GM12878 (cell line): Measurements from ENCODE around the gene ASS1. TPM values are rescaled to one million over a fixed set of nuclear protein-coding genes. Genes with fewer than 3 reads are reported as not detected.

ENCODE experiments used
- ATAC-seq: fragments of 200-7000 bp; cut with Tn5 transposase; 3 replicates; pipeline ENCODE4 v1.9.1; 2020; ENCODE audit warnings: mild to moderate bottlenecking, moderate library complexity
- BruUV-seq: library from RNA; stranded (reverse); fragments of 400-500 nt; replicated peaks from 2 replicates; lab custom pipeline; 2021; lab: Mats Ljungman, UMichigan
- CTCF ChIA-PET: fragments of 300-600 bp; sonication (Branson Sonifier 250); formaldehyde crosslinking; extraction: SDS; loops from one replicate; lab custom pipeline; 2021; ENCODE audit warnings: inconsistent platforms; lab: Yijun Ruan, JAX
- POLR2A ChIA-PET: fragments of 350-600 bp; formaldehyde crosslinking; extraction: SDS; loops from one replicate; lab custom pipeline; 2021; ENCODE audit warnings: inconsistent platforms; lab: Charles Lee
- RAD21 ChIA-PET: fragments of 300-600 bp; sonication (Branson Sonifier 250); formaldehyde crosslinking; loops from one replicate; lab custom pipeline; 2023; ENCODE audit warnings: antibody characterized with exemption; ENCODE audit not compliant: unreplicated experiment; lab: Charles Lee
- SMC1A ChIA-PET: fragments of 300-600 bp; sonication (Branson Sonifier 250); formaldehyde crosslinking; loops from one replicate; lab custom pipeline; 2023; ENCODE audit not compliant: unreplicated experiment, uncharacterized antibody; lab: Charles Lee
- DNase-seq: peaks from one replicate; pipeline ENCODE4 v3.0.0-alpha.2; 2011; ENCODE audit warnings: low read depth, low spot score
- FAIRE-seq: peaks from 3 replicates; lab custom pipeline; 2011; peaks lifted over from hg19 to GRCh38; lab: Jason Lieb, UNC
- H2AFZ ChIP-seq: 2 replicates; pipeline ENCODE4 v1.6.0; 2011; ENCODE audit warnings: low read depth, low read length, control low read depth; ENCODE audit not compliant: control insufficient read depth
- H3K27ac ChIP-seq: 2 replicates; pipeline ENCODE4 v1.5.1; 2011; ENCODE audit warnings: control low read depth; ENCODE audit not compliant: control insufficient read depth, insufficient read depth
- H3K27me3 ChIP-seq, 2 experiments: replicated peaks in 1 of 2; 2 replicates each; pipeline versions ENCODE4 v1.6.0 to v1.6.1; 2011; ENCODE audit warnings: low read length in 1 of 2; ENCODE audit not compliant: control insufficient read depth in 2 of 2, insufficient read depth in 2 of 2
- H3K36me3 ChIP-seq, 2 experiments: 2 replicates each; pipeline ENCODE4 v1.5.1; 2011; ENCODE audit warnings: low read length in 1 of 2; ENCODE audit not compliant: control insufficient read depth in 2 of 2, insufficient read depth in 2 of 2
- H3K4me1 ChIP-seq: 2 replicates; pipeline ENCODE4 v1.6.1; 2011; ENCODE audit warnings: mild to moderate bottlenecking, low read length, moderate library complexity, mixed read lengths; ENCODE audit not compliant: control insufficient read depth, insufficient read depth
- H3K4me2 ChIP-seq: 2 replicates; pipeline ENCODE4 v1.6.0; 2011; ENCODE audit warnings: control low read depth; ENCODE audit not compliant: control insufficient read depth, insufficient read depth
- H3K4me3 ChIP-seq: fragments of 200-600 bp; sonication (generic); 2 replicates; pipeline ENCODE4 v1.5.1; 2016
- H3K79me2 ChIP-seq: 2 replicates; pipeline ENCODE4 v1.6.0; 2011; ENCODE audit warnings: low read length; ENCODE audit not compliant: control insufficient read depth, insufficient read depth
- H3K9ac ChIP-seq: 2 replicates; pipeline ENCODE4 v1.8.0; 2011; ENCODE audit warnings: low read length, control low read depth, mixed read lengths; ENCODE audit not compliant: control insufficient read depth, insufficient read depth
- H3K9me3 ChIP-seq: replicated peaks from 3 replicates; pipeline ENCODE4 v1.5.1; 2011; ENCODE audit warnings: mild to moderate bottlenecking, low read length; ENCODE audit not compliant: control insufficient read depth, insufficient read depth
- H4K20me1 ChIP-seq: 2 replicates; pipeline ENCODE4 v1.6.0; 2011; ENCODE audit not compliant: control insufficient read depth, insufficient read depth
- BMI1 ChIP-seq: fragments of 450-650 bp; IDR thresholded peaks from 2 replicates; pipeline ENCODE4 v1.6.1; 2016; ENCODE audit warnings: mild to moderate bottlenecking, moderate library complexity, borderline replicate concordance
- E2F4 ChIP-seq: IDR thresholded peaks from 2 replicates; pipeline ENCODE4 v1.6.1; 2012; ENCODE audit warnings: low read depth, low read length, improper control_type of control experiment
- ESRRA ChIP-seq: IDR thresholded peaks from 2 replicates; pipeline ENCODE4 v1.6.1; 2012; ENCODE audit warnings: mild to moderate bottlenecking, low read length, improper control_type of control experiment
- HDAC2 ChIP-seq: fragments of 200-600 bp; sonication (generic); IDR thresholded peaks from 2 replicates; pipeline ENCODE4 v1.6.1; 2017
- IKZF2 ChIP-seq, 2 experiments: fragments of 450-650 bp; IDR thresholded peaks; 2 replicates each; pipeline ENCODE4 v1.6.1; 2017; ENCODE audit warnings: mild to moderate bottlenecking in 2 of 2, moderate library complexity in 2 of 2
- IRF4 ChIP-seq: IDR thresholded peaks from 2 replicates; pipeline ENCODE4 v1.6.1; 2011; ENCODE audit warnings: low read depth, low read length
- KLF5 ChIP-seq: fragments of 450-650 bp; IDR thresholded peaks from 2 replicates; pipeline ENCODE4 v1.6.1; 2014; ENCODE audit warnings: mild to moderate bottlenecking; ENCODE audit not compliant: partially characterized antibody
- MAX ChIP-seq: IDR thresholded peaks from 2 replicates; pipeline ENCODE4 v1.6.1; 2012; ENCODE audit warnings: low read depth, low read length, improper control_type of control experiment
- NFIC ChIP-seq: IDR thresholded peaks from 2 replicates; pipeline ENCODE4 v1.6.1; 2012; ENCODE audit warnings: low read depth, mild to moderate bottlenecking, inconsistent platforms, low read length, moderate library complexity
- NKRF ChIP-seq: fragments of 450-650 bp; conservative IDR thresholded peaks from 2 replicates; pipeline ENCODE4 v1.6.1; 2017; ENCODE audit warnings: mild to moderate bottlenecking, moderate library complexity
- POLR2AphosphoS2 ChIP-seq: IDR thresholded peaks from 2 replicates; pipeline ENCODE4 v1.6.1; 2011; ENCODE audit warnings: low read depth, mild to moderate bottlenecking, low read length, improper control_type of control experiment, moderate library complexity
- RAD51 ChIP-seq: fragments of 450-650 bp; IDR thresholded peaks from 2 replicates; pipeline ENCODE4 v1.6.1; 2016; ENCODE audit warnings: moderate library complexity, mild to moderate bottlenecking, inconsistent platforms
- RELA ChIP-seq: fragments of 450-650 bp; IDR thresholded peaks from 2 replicates; pipeline ENCODE4 v1.8.0; 2014; ENCODE audit warnings: borderline replicate concordance; ENCODE audit not compliant: partially characterized antibody
- TARDBP ChIP-seq: IDR thresholded peaks from 2 replicates; pipeline ENCODE4 v1.6.1; 2016; ENCODE audit warnings: borderline replicate concordance
- USF2 ChIP-seq: IDR thresholded peaks from 2 replicates; pipeline ENCODE4 v1.6.1; 2011; ENCODE audit warnings: low read depth, low read length, improper control_type of control experiment, borderline replicate concordance
- WGBS: methylation state at CpG from one replicate; pipeline ENCODE4 v1.1.6; 2016; ENCODE audit warnings: low lambda C conversion rate; ENCODE audit not compliant: insufficient replicate concordance, insufficient coverage; ENCODE audit errors: missing lambda C conversion rate; 5-methylcytosine and 5-hydroxymethylcytosine counted together
- in situ Hi-C: fragments of 300-500 bp; cut with MboI; formaldehyde crosslinking; loops from 9 replicates; pipeline ENCODE4 v1.14.3; 2018; ENCODE audit warnings: mixed read lengths
- intact Hi-C: fragments of 100-400 bp; cut with micrococcal nuclease; formaldehyde crosslinking; loops from one replicate; pipeline ENCODE4 v1.14.2; 2022; ENCODE audit not compliant: unreplicated experiment
- polyA plus RNA-seq, 11 experiments: library from polyadenylated mRNA; depleted of rRNA in 4 of 11; unstranded in 6 of 11; stranded (reverse) in 5 of 11; fragments of >200 nt; fragmentation: Nextera tagmentation in 4 of 11; fragmentation: Illumina TruSeq in 1 of 11; extraction: Ambion mirVana in 4 of 11; extraction: Trizol in 1 of 11; gene quantifications; 1 replicate in 1 of 11; 2 replicates in 10 of 11; pipeline versions ENCODE4 v1.2.1 to v1.2.3, GENCODE V29; 2011 to 2016; ENCODE audit warnings: inconsistent platforms in 2 of 11, missing spikeins in 2 of 11, low read depth in 1 of 11
- total RNA-seq, 4 experiments: library from RNA; depleted of rRNA in 3 of 4; stranded (reverse); fragments of >200 nt in 3 of 4; fragmentation: Illumina TruSeq in 1 of 4; extraction: Trizol in 1 of 4; gene quantifications; 2 replicates each; pipeline versions ENCODE4 v1.2.1 to v1.2.3, GENCODE V29; 2013 to 2021

ASS1 gene
- total and polyA plus RNA-seq, 10 of the 15 experiments (the other 5 are each of a cell fraction or from before 2014, with no cell fraction given), result 0.10 to 6.1 (median 0.28) TPM; not detected in 3

- intact Hi-C loops, result no loop called here
- no peak for FAIRE-seq
- H3K36me3 ChIP-seq, result no peaks in the 10 kb centered on the region
- H3K9ac ChIP-seq, result no peak overlapping the region
- POLR2A ChIA-PET, result interaction anchor here (0.5 kb wide), 1 partner anchor 1237 kb away, joined by 3 read pairs; no protein-coding TSS in a partner anchor
- no peaks in the 10 kb centered on the region for H3K79me2 ChIP-seq
- H3K4me3 ChIP-seq, result no peak overlapping the region
- WGBS, result 55% methylated on average over 12 of the region's 12 CpGs
- ATAC-seq, result no peak
- H3K27ac ChIP-seq, result no peak overlapping the region
- no peaks in the 10 kb centered on the region for H4K20me1 ChIP-seq
- H3K9me3 ChIP-seq, result no peaks in the 10 kb centered on the region
- no peaks in the 10 kb centered on the region for H3K4me1 ChIP-seq
- H3K4me2 ChIP-seq, result no peak overlapping the region
- H2AFZ ChIP-seq, result no peak overlapping the region
- SMC1A ChIA-PET, result no interaction called here
- DNase-seq, result no peak
- no peaks in the 10 kb centered on the region; a peak in 3 of 4 replicates for H3K27me3 ChIP-seq
- RAD21 ChIA-PET, result interaction anchor here (1.0 kb wide), 1 partner anchor 24 kb away, joined by 3 read pairs; no protein-coding TSS in a partner anchor
- BruUV-seq, result no TSS peak
- CTCF ChIA-PET, result interaction anchor here (0.6 to 0.8 kb wide), 2 partner anchors 10 to 484 kb away, joined by 3 read pairs; no protein-coding TSS in a partner anchor
- no peak for TF ChIP-seq MAX
- no peak for TF ChIP-seq POLR2AphosphoS2
- no peak for TF ChIP-seq TARDBP
- no peak for TF ChIP-seq HDAC2
- no peak for TF ChIP-seq IRF4
- TF ChIP-seq RELA, result no peak
- TF ChIP-seq NKRF, result no peak
- no peak for TF ChIP-seq RAD51
- TF ChIP-seq IKZF2 (IDR thresholded peaks at IDR 0.05), result no peak
- no peak for TF ChIP-seq KLF5
- TF ChIP-seq NFIC, result no peak
- no peak for TF ChIP-seq ESRRA
- no peak for TF ChIP-seq BMI1
- TF ChIP-seq USF2, result no peak
- TF ChIP-seq E2F4, result no peak
- TF ChIP-seq, all 136 proteins: peak for 0
- in situ Hi-C loops, result no loop called here
These were observed 2.5 kb downstream of the ASS1 start for GRCh38 chr9:130447193-130447816.
